ENCODE measurements around the gene SLC30A4.

DNA sequence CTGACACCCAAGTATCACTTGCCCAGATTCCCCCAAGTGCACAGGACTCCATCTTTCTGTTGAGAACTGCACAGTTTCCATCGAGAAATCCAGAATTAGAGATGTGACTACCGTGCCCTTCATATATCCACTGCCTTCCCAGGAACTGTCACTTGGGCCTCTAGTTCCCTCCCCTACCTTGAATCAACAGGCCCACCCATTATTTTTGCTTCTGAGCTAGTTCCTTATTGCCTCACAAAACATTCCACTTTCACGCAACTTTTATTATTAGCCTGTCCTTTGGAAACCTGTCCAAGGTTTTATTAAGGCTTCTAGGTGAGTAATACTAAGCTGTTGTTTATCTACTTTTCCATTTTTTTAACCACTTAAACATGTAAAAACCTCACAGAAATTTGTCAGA is 17.1 kb upstream of the SLC30A4 start:
- TF ChIP-seq, protein P1, sequence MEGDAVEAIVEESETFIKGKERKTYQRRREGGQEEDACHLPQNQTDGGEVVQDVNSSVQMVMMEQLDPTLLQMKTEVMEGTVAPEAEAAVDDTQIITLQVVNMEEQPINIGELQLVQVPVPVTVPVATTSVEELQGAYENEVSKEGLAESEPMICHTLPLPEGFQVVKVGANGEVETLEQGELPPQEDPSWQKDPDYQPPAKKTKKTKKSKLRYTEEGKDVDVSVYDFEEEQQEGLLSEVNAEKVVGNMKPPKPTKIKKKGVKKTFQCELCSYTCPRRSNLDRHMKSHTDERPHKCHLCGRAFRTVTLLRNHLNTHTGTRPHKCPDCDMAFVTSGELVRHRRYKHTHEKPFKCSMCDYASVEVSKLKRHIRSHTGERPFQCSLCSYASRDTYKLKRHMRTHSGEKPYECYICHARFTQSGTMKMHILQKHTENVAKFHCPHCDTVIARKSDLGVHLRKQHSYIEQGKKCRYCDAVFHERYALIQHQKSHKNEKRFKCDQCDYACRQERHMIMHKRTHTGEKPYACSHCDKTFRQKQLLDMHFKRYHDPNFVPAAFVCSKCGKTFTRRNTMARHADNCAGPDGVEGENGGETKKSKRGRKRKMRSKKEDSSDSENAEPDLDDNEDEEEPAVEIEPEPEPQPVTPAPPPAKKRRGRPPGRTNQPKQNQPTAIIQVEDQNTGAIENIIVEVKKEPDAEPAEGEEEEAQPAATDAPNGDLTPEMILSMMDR (conservative IDR thresholded peaks at IDR 0.05; ENCODE audit: low read length), result no peak
- no peak for TF ChIP-seq EZH2phosphoT487 (IDR thresholded peaks at IDR 0.05; ENCODE audit: borderline replicate concordance)

All from Loucy (cell line).